ES-I3 (cell line): Measurements from ENCODE around the gene NUDT4.
A peak's percentile ranks its signal among the peaks of the same experiment; 100 is the strongest.
"Not testable (repeated sequence)": the region's sequence is repeated elsewhere in the genome, so short reads cannot be mapped to it uniquely, and the experiment has no call there.

Source experiments
- H3K36me3 ChIP-seq: 2 replicates; pipeline ENCODE4 v1.6.1; 2013; ENCODE audit warnings: mild to moderate bottlenecking, low read length, control low read depth, moderate library complexity; ENCODE audit not compliant: insufficient read depth
- H3K4me1 ChIP-seq: 2 replicates; pipeline ENCODE4 v1.6.1; 2013; ENCODE audit warnings: mild to moderate bottlenecking, control low read depth, low read length; ENCODE audit not compliant: insufficient read depth
- H3K9ac ChIP-seq: 2 replicates; pipeline ENCODE4 v1.6.1; 2013; ENCODE audit warnings: low read depth, mild to moderate bottlenecking, low read length, moderate library complexity
- H3K9me3 ChIP-seq: 2 replicates; pipeline ENCODE4 v1.6.1; 2013; ENCODE audit warnings: mild to moderate bottlenecking, low read length, moderate library complexity; ENCODE audit not compliant: control insufficient read depth, insufficient read depth

NUDT4 gene

GRCh38 chr12:93419388-93420034 lies 41.8 kb downstream of the NUDT4 start:
- H3K4me1 ChIP-seq, result peaks cover 25% of the 10 kb centered on the region
- no peak overlapping the region for H3K9ac ChIP-seq
- H3K9me3 ChIP-seq, result no peaks in the 10 kb centered on the region
- no peaks in the 10 kb centered on the region for H3K36me3 ChIP-seq

GRCh38 chr12:93422050-93422449 lies 44.3 kb downstream of the NUDT4 start:
- H3K36me3 ChIP-seq, result no peaks in the 10 kb centered on the region
- no peaks in the 10 kb centered on the region for H3K9me3 ChIP-seq
- H3K4me1 ChIP-seq, result peaks cover 35% of the 10 kb centered on the region
- no peak overlapping the region for H3K9ac ChIP-seq

- H3K9me3 ChIP-seq, result no peaks in the 10 kb centered on the region
- H3K4me1 ChIP-seq, result peaks cover 35% of the 10 kb centered on the region
- H3K36me3 ChIP-seq, result no peaks in the 10 kb centered on the region
- H3K9ac ChIP-seq, result no peak overlapping the region
Observed at GRCh38 chr12:93425736-93426411, 48.1 kb downstream of the NUDT4 start.

- Histone ChIP-seq H3K36me3 (no peaks in the 10 kb centered on the region), H3K4me1 (peaks cover 34% of the 10 kb centered on the region), H3K9me3 (no peaks in the 10 kb centered on the region), H3K9ac (no peak overlapping the region)
Observed at GRCh38 chr12:93426412-93426805, 48.7 kb downstream of the NUDT4 start.

GRCh38 chr12:93427779-93428564 lies 50.2 kb downstream of the NUDT4 start:
- no peaks in the 10 kb centered on the region for H3K36me3 ChIP-seq
- no peak overlapping the region for H3K9ac ChIP-seq
- H3K9me3 ChIP-seq, result no peaks in the 10 kb centered on the region
- H3K4me1 ChIP-seq, result peaks cover 23% of the 10 kb centered on the region

GRCh38 chr12:93429448-93429847 lies 51.7 kb downstream of the NUDT4 start:
- no peak overlapping the region for H3K9ac ChIP-seq
- no peaks in the 10 kb centered on the region for H3K9me3 ChIP-seq
- H3K36me3 ChIP-seq, result no peaks in the 10 kb centered on the region
- H3K4me1 ChIP-seq, result peaks cover 11% of the 10 kb centered on the region; the same call in 1 of the 2 replicates

- H3K36me3 ChIP-seq, result no peaks in the 10 kb centered on the region
- H3K4me1 ChIP-seq, result peaks cover 8% of the 10 kb centered on the region; the same call in 1 of the 2 replicates
- H3K9me3 ChIP-seq, result no peaks in the 10 kb centered on the region
- H3K9ac ChIP-seq, result no peak overlapping the region
Observed at GRCh38 chr12:93429852-93430251, 52.1 kb downstream of the NUDT4 start.

- H3K36me3 ChIP-seq, result no peaks in the 10 kb centered on the region
- H3K9ac ChIP-seq, result no peak overlapping the region
- peaks cover 4% of the 10 kb centered on the region; the same call in 1 of the 2 replicates for H3K4me1 ChIP-seq
- no peaks in the 10 kb centered on the region for H3K9me3 ChIP-seq
Observed at GRCh38 chr12:93430280-93430679, 52.6 kb downstream of the NUDT4 start.

GRCh38 chr12:93432031-93432430 lies 54.3 kb downstream of the NUDT4 start:
- H3K9ac ChIP-seq, H3K9me3 ChIP-seq, H3K4me1 ChIP-seq, H3K36me3 ChIP-seq: not testable (repeated sequence)

- H3K4me1 ChIP-seq, result no peaks in the 10 kb centered on the region
- H3K36me3 ChIP-seq, result no peaks in the 10 kb centered on the region
- H3K9ac ChIP-seq, result no peak overlapping the region
- H3K9me3 ChIP-seq, result no peaks in the 10 kb centered on the region
Observed at GRCh38 chr12:93434256-93434865, 56.6 kb downstream of the NUDT4 start.

GRCh38 chr12:93438266-93439050 lies 60.7 kb downstream of the NUDT4 start:
- H3K4me1 ChIP-seq, result 0 out of 2 replicates have a peak, but pooled peaks cover 3% of the 10 kb centered on the region
- no peak overlapping the region for H3K9ac ChIP-seq
- no peaks in the 10 kb centered on the region for H3K36me3 ChIP-seq
- no peaks in the 10 kb centered on the region for H3K9me3 ChIP-seq

GRCh38 chr12:93440043-93440835 lies 62.5 kb downstream of the NUDT4 start:
- Histone ChIP-seq H3K9me3 (no peaks in the 10 kb centered on the region), H3K36me3 (no peaks in the 10 kb centered on the region), H3K9ac (peak overlapping the region; percentile 96), H3K4me1 (peaks cover 8% of the 10 kb centered on the region; the same call in 1 of the 2 replicates)

- Histone ChIP-seq H3K4me1 (peaks cover 8% of the 10 kb centered on the region; the same call in 1 of the 2 replicates), H3K9ac (peak overlapping the region; percentile 96), H3K9me3 (no peaks in the 10 kb centered on the region), H3K36me3 (no peaks in the 10 kb centered on the region)
Observed at GRCh38 chr12:93441081-93441616, 63.4 kb downstream of the NUDT4 start.
